HL-60 (cell line): Measurements from ENCODE around the gene TMEM184A.

Experiments
- GABPA ChIP-seq: IDR thresholded peaks from 2 replicates; pipeline ENCODE4 v1.6.1; 2012; ENCODE audit warnings: low read depth
- POLR2AphosphoS5 ChIP-seq: IDR thresholded peaks from 2 replicates; pipeline ENCODE4 v1.6.1; 2012; ENCODE audit warnings: low read depth
- REST ChIP-seq: IDR thresholded peaks from 2 replicates; pipeline ENCODE4 v1.6.1; 2012; ENCODE audit warnings: low read depth; ENCODE audit not compliant: insufficient replicate concordance
- SPI1 ChIP-seq: IDR thresholded peaks from 2 replicates; pipeline ENCODE4 v1.6.1; 2012; ENCODE audit warnings: low read depth, mild to moderate bottlenecking, borderline replicate concordance
- TF ChIP-seq, protein P1 (sequence below): IDR thresholded peaks from one replicate; pipeline ENCODE4 v1.5.1; 2011; ENCODE audit warnings: low read length, control low read depth, inconsistent platforms; ENCODE audit not compliant: insufficient read depth

- TF ChIP-seq, protein P1, sequence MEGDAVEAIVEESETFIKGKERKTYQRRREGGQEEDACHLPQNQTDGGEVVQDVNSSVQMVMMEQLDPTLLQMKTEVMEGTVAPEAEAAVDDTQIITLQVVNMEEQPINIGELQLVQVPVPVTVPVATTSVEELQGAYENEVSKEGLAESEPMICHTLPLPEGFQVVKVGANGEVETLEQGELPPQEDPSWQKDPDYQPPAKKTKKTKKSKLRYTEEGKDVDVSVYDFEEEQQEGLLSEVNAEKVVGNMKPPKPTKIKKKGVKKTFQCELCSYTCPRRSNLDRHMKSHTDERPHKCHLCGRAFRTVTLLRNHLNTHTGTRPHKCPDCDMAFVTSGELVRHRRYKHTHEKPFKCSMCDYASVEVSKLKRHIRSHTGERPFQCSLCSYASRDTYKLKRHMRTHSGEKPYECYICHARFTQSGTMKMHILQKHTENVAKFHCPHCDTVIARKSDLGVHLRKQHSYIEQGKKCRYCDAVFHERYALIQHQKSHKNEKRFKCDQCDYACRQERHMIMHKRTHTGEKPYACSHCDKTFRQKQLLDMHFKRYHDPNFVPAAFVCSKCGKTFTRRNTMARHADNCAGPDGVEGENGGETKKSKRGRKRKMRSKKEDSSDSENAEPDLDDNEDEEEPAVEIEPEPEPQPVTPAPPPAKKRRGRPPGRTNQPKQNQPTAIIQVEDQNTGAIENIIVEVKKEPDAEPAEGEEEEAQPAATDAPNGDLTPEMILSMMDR, result no peak
- TF ChIP-seq GABPA (no peak), SPI1 (no peak), POLR2AphosphoS5 (no peak), REST (no peak)
Observed at GRCh38 chr7:1497293-1497927, 58.6 kb downstream of the TMEM184A start.
